Activated naive CD4-positive, alpha-beta T cell (primary cell): ENCODE data around the gene DGKD.

Source experiments
- DNase-seq, 4 experiments: peaks; one replicate each; lab custom pipeline; 2025; lab: John Stamatoyannopoulos, UW

The DGKD gene

GRCh38 chr2:233477548-233478433 lies 123.5 kb downstream of the DGKD start:
- no peak for DNase-seq

- no peak for DNase-seq
Observed at GRCh38 chr2:233479616-233480489, 125.6 kb downstream of the DGKD start.

GRCh38 chr2:233480490-233481202 lies 126.4 kb downstream of the DGKD start:
- DNase-seq, result no peak

- no peak for DNase-seq
Observed at GRCh38 chr2:233481368-233482142, 127.3 kb downstream of the DGKD start.

- no peak for DNase-seq
Observed at GRCh38 chr2:233482616-233483015, 128.3 kb downstream of the DGKD start.

DNA sequence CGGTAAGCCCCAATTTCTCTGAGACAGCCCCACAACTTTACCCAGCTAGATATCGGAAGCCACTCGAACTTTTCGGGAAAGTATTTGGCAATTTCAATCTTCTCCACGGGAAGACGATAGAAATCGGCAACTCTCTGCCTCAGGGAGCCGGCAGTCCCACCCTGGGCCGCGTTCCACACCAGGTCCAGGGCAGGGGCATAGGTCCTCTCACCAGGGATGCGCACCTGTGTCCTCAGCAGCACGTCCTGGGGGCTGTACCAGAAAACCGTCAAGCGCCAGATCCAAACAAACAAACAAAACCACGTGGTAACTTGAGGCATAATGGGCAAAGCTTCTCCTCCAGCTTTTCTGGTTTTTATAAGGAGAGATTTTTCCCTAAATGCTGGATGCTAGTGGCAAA lies 131.4 kb downstream of the DGKD start:
- no peak for DNase-seq

DNA sequence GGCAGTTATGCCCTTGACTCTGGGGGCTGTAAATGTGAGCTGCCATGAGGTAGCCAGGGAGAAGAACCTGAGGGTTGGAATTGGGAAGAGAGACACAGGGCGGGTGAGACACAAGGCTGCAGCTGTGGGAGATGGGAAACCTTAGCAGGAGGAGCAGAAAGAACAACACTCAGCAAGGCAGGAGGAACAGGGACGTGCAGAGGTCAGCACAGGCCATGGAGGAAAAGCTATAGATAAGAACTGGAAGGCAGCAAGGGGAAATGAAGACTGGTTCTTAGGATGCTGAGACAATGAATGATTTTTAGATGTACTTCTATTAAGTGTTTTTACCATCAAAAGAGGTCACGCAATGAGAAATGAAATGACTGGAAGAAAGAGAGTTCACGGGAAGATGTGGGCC lies 132.1 kb downstream of the DGKD start:
- DNase-seq, result no peak

GRCh38 chr2:233486778-233487552 lies 132.7 kb downstream of the DGKD start:
- no peak for DNase-seq

DNA sequence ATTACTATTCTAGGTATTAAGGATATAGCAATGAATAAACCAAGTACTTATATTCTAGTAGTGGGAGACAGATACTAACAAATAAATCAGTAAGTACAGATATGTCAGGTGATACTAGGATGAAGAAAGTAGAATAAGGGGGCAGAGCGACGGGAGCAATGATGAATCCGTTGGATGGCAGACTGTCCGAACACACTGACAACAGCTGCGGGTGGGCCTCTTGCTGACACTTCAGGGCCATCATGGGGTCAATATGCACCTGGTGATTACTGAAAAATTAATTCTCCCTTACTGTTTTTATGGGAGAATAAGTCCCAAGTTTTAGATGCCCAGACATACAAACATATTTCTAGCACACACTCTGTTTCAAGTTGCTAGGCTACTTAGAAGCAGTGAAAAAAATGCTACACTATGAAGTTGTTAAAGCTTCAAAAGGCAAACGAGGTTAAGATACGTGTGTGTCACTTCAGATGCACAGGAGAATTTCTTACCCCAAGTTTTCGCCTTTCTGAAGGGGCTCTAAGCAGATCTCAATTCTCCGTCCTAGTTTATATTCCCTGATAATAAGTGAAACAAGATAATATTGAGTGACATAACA lies 133.6 kb downstream of the DGKD start:
- DNase-seq, result no peak

DNA sequence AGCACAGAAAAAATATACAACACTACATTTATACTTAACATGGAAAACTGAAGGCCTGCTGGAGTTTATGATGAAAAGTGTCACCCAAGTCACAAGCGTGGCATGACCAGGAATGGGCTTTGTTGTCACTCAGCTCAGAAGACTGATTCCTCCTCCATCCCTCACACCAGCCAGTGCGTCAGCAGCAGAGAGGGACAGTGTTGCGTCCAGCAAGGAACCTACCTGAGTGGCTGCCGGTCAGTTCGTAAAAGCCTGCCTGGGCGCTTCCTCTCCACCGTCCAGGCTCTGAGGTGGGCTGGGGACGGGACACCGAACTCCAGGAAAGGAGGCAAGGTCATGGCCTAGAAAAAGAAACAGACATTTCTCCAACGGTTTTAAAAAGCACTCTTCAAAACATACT lies 134.8 kb downstream of the DGKD start:
- DNase-seq, result no peak

- no peak for DNase-seq
Observed at GRCh38 chr2:233489666-233490065, 135.4 kb downstream of the DGKD start.

- DNase-seq, result no peak
Observed at GRCh38 chr2:233490831-233491230, 136.5 kb downstream of the DGKD start.

GRCh38 chr2:233491326-233491725 lies 137.0 kb downstream of the DGKD start:
- DNase-seq, result no peak

DNA sequence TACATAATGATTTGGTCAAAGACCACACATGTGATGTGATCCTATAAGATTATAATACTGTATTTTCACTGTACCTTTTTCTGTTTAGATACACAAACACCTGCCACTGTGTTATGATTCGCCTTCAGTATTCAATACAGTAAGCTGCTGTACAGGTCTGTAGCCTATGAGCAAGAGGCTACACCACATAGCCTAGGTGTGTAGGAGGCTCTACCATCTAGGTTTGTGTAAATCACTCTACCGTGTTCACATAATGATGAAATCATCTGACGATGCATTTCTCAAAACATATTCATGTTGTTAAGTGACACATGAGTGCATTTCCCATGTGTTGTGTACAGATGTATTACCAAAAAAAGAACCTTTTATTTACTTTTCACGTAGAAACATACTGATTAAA lies 137.8 kb downstream of the DGKD start:
- DNase-seq, result no peak

- no peak for DNase-seq
Observed at GRCh38 chr2:233492751-233493150, 138.5 kb downstream of the DGKD start.

GRCh38 chr2:233495503-233496496 lies 141.5 kb downstream of the DGKD start:
- DNase-seq, result no peak

- no peak for DNase-seq
Observed at GRCh38 chr2:233497692-233498091, 143.4 kb downstream of the DGKD start.

DNA sequence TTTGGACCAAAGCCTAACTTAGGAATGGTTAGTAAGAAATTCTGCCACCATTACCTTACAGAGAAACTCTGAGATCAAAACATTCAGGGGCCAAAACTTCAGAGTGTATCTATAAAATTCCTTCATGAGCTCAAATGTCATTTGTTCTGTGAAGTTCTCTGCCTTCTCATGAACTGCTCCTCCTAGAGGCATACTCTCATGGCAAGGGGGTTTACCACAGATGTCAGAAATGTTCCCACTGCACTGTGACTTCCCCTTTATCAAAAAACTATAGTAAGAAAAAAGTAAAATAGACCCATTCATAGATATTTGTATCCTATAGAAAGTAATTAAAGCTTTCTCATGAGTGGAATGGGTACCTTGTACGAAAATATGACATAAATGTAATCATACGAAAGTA lies 143.8 kb downstream of the DGKD start:
- no peak for DNase-seq

GRCh38 chr2:233499928-233500327 lies 145.6 kb downstream of the DGKD start:
- DNase-seq, result no peak
